ENCODE results near the gene RAB8B.

Gene RAB8B

DNA sequence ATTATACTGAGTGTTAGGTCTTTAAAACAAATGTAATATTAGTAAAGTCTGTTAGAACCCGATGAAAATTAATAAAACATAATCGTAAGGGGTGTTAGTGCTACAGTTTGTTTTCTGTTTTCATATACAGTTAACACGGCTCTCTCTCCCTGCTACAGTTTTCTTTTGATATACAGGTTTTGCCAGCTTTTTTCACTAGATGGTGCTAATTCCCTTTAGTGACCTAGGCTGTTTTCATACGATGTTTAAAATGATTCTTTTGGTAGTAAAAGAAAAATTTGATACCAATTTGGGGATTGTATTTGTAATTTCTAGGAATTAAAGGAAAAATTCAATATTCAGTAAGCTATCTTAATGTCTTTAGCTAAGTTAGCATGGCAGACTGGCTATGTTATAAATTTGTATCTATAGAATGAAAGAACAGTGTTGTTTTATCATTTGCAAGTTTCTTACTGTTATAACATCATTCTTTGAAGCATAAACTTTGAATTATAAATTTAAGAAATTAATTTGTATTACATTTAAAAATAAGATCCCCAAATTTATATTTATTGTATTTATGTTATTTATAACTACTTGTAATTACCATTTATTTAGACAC is 99.5 kb downstream of the RAB8B start:
- no peak overlapping the region for H3K9ac ChIP-seq (ENCODE audit: low read depth, low read length)
- no peaks in the 10 kb centered on the region for H3K9me3 ChIP-seq (ENCODE audit: control insufficient read depth, insufficient read depth, low read length)
- H3K4me1 ChIP-seq (ENCODE audit: control insufficient read depth, insufficient read depth, low read length): no peaks in the 10 kb centered on the region
- H3K36me3 ChIP-seq (ENCODE audit: control insufficient read depth, insufficient read depth, low read length): no peaks in the 10 kb centered on the region
- H3K4me3 ChIP-seq (ENCODE audit: low read depth, low read length): no peak overlapping the region
- no peaks in the 10 kb centered on the region for H3K27me3 ChIP-seq (ENCODE audit: control insufficient read depth, insufficient read depth, low read length)

DNA sequence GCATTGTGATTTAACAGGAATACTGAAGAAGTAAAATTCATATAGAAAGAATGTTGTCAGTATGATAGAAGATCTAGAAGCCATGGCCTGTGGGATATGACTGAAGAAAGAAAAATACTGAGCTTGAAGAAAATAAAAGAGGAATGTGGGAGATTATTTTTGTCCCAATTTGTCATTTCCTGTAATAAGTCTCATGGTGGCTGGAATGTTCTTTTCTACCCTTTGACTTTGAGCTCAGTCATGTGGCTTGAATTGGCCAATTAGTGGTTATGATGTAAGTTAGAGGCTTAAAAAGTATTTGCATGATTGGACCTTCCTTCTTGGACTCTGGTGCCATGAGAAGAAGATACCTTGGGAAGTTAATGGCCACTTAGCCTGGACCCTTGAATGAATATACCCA is 102.1 kb downstream of the RAB8B start:
- H3K4me3 ChIP-seq (ENCODE audit: low read depth, low read length): no peak overlapping the region
- H3K36me3 ChIP-seq (ENCODE audit: control insufficient read depth, insufficient read depth, low read length): no peaks in the 10 kb centered on the region
- no peak overlapping the region for H3K9ac ChIP-seq (ENCODE audit: low read depth, low read length)
- no peaks in the 10 kb centered on the region for H3K27me3 ChIP-seq (ENCODE audit: control insufficient read depth, insufficient read depth, low read length)
- no peaks in the 10 kb centered on the region for H3K4me1 ChIP-seq (ENCODE audit: control insufficient read depth, insufficient read depth, low read length)
- no peaks in the 10 kb centered on the region for H3K9me3 ChIP-seq (ENCODE audit: control insufficient read depth, insufficient read depth, low read length)

DNA sequence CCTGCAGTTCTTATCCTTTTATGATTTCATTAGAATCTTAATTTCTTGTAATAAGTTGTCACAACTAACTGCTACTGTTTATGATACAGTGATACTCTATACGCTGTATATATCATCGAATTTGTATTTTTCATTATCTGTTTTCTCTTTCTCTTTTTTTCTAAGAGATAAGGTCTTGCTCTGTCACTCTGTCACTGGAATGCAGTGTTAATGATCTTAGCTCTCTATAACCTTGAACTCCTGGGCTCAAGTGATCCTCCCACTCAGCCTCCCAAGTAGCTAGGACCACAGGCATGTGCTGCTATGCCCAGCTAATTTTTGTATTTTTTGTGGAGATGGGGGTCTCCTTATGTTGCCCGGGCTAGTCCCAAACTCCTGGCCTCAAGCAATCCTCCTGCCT is 102.8 kb downstream of the RAB8B start:
- Histone ChIP-seq H3K4me1 (ENCODE audit: control insufficient read depth, insufficient read depth, low read length) (no peaks in the 10 kb centered on the region), H3K36me3 (ENCODE audit: control insufficient read depth, insufficient read depth, low read length) (no peaks in the 10 kb centered on the region), H3K27me3 (ENCODE audit: control insufficient read depth, insufficient read depth, low read length) (no peaks in the 10 kb centered on the region), H3K9ac (ENCODE audit: low read depth, low read length) (no peak overlapping the region), H3K4me3 (ENCODE audit: low read depth, low read length) (no peak overlapping the region), H3K9me3 (ENCODE audit: control insufficient read depth, insufficient read depth, low read length) (no peaks in the 10 kb centered on the region)

DNA sequence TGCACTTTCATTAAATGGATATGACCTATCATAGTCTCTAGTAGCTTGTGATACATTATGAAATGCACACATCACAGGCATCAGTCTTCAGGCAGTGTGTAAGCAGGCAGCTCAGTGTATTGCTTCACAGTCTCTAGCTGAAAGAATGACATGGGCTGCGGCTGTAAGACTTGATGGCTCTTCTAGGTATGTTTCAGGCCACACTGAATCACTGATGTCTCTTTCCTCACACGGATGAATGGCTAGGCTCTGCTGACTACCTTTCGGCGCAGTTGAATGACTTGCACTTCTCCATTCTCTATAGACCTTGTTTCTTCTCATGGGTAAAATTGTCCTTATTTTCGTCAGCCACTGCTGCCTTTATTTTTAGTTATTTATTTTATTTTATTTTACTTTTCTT is 103.4 kb downstream of the RAB8B start:
- no peaks in the 10 kb centered on the region for H3K4me1 ChIP-seq (ENCODE audit: control insufficient read depth, insufficient read depth, low read length)
- H3K9ac ChIP-seq (ENCODE audit: low read depth, low read length): no peak overlapping the region
- H3K9me3 ChIP-seq (ENCODE audit: control insufficient read depth, insufficient read depth, low read length): no peaks in the 10 kb centered on the region
- H3K4me3 ChIP-seq (ENCODE audit: low read depth, low read length): no peak overlapping the region
- no peaks in the 10 kb centered on the region for H3K36me3 ChIP-seq (ENCODE audit: control insufficient read depth, insufficient read depth, low read length)
- H3K27me3 ChIP-seq (ENCODE audit: control insufficient read depth, insufficient read depth, low read length): no peaks in the 10 kb centered on the region

DNA sequence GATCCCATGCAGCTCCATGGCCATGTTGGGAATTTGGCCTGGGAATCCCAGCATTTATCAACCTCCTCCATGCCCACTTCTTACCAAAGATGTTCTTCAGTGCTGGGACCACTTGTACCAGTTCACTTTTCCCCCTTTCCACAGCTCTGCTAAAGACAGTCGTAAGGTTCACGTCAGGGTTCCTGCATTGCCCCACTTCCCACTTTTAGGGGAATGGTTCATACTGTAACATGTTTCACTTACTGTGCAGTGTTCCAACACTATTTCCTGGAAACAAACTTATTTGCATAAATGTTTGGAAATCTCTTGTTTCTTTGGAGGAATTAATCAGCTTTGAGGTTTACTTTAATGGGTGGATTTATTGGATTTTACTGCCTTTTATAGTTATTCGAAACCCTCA is 105.0 kb downstream of the RAB8B start:
- Histone ChIP-seq H3K4me1 (ENCODE audit: control insufficient read depth, insufficient read depth, low read length) (no peaks in the 10 kb centered on the region), H3K9me3 (ENCODE audit: control insufficient read depth, insufficient read depth, low read length) (no peaks in the 10 kb centered on the region), H3K27me3 (ENCODE audit: control insufficient read depth, insufficient read depth, low read length) (no peaks in the 10 kb centered on the region), H3K4me3 (ENCODE audit: low read depth, low read length) (no peak overlapping the region), H3K9ac (ENCODE audit: low read depth, low read length) (no peak overlapping the region), H3K36me3 (ENCODE audit: control insufficient read depth, insufficient read depth, low read length) (no peaks in the 10 kb centered on the region)

DNA sequence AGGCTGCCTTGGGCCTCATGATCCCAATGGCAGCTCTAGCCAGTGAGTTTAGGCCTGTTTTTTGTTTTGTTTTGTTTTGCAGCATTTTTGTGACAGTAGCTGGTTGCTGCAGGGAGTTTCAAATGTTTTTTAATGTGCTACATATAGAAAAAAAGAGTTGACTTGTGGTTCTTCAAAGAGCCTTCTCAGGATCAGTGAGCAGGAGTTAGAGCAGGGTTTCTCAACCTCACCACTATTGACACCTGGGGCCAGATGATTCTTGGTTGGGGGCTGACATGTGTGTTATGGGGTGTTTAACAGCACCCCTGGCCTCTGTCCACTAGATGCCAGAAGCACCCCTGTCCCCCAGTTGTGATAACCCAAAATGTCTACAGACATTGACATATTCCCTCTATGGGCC is 105.9 kb downstream of the RAB8B start:
- no peaks in the 10 kb centered on the region for H3K36me3 ChIP-seq (ENCODE audit: control insufficient read depth, insufficient read depth, low read length)
- no peaks in the 10 kb centered on the region for H3K27me3 ChIP-seq (ENCODE audit: control insufficient read depth, insufficient read depth, low read length)
- H3K4me1 ChIP-seq (ENCODE audit: control insufficient read depth, insufficient read depth, low read length): peaks cover 2% of the 10 kb centered on the region
- H3K9ac ChIP-seq (ENCODE audit: low read depth, low read length): no peak overlapping the region
- no peak overlapping the region for H3K4me3 ChIP-seq (ENCODE audit: low read depth, low read length)
- H3K9me3 ChIP-seq (ENCODE audit: control insufficient read depth, insufficient read depth, low read length): no peaks in the 10 kb centered on the region

DNA sequence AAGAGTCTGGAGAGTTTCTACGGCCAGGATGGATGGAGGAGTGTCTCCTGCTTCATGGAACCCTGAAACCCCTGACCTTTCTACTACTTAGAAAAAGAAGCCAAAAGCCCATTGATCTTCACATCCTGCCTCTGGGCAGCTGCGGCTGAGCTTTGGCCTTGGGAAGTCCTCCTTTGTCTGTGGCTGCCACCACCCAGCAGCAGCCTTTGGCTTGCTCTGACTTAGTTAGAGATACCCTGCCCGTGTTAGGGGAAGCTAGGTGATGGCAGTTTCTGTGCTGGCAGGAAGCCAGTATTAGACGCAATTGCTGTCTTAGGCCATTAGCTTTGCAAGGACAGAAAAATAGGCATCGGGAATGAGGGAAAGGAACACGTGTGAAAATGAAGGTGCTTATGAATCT is 106.8 kb downstream of the RAB8B start:
- no peaks in the 10 kb centered on the region for H3K27me3 ChIP-seq (ENCODE audit: control insufficient read depth, insufficient read depth, low read length)
- no peaks in the 10 kb centered on the region for H3K36me3 ChIP-seq (ENCODE audit: control insufficient read depth, insufficient read depth, low read length)
- H3K4me1 ChIP-seq (ENCODE audit: control insufficient read depth, insufficient read depth, low read length): peaks cover 2% of the 10 kb centered on the region
- no peak overlapping the region for H3K4me3 ChIP-seq (ENCODE audit: low read depth, low read length)
- H3K9me3 ChIP-seq (ENCODE audit: control insufficient read depth, insufficient read depth, low read length): no peaks in the 10 kb centered on the region
- no peak overlapping the region for H3K9ac ChIP-seq (ENCODE audit: low read depth, low read length)

DNA sequence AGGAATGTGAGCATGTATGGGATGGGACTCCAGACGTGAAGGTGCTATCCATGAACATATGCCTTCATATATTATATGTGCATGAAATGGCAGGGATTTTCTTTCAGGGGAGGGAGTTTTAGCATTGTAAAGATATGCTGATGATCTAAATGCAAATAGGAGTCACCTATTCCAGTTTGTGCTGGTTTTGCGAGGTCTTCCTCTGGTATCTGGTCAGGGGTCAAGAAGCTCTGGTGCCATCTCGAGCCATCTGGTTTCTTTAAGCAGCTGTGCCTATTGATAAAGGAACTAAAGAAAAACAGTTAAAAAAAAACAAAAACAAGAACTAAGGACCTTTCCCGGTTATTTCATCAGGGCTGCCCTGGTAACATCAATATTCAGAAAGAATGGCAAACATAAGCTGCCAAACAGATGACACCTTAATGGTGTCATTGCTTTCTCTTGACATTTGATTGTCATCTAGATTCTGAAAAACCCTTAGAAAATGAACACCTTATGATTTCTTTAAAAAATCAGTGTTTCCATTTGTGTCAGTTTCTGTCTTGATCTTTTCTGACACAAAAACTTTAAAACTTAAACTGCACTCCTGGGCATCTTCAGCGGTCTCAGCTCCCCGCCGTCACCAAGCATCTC is 110.7 kb downstream of the RAB8B start:
- H3K9ac ChIP-seq (ENCODE audit: low read depth, low read length): no peak overlapping the region
- no peaks in the 10 kb centered on the region for H3K9me3 ChIP-seq (ENCODE audit: control insufficient read depth, insufficient read depth, low read length)
- H3K27me3 ChIP-seq (ENCODE audit: control insufficient read depth, insufficient read depth, low read length): no peaks in the 10 kb centered on the region
- H3K4me1 ChIP-seq (ENCODE audit: control insufficient read depth, insufficient read depth, low read length): peaks cover 2% of the 10 kb centered on the region
- no peaks in the 10 kb centered on the region for H3K36me3 ChIP-seq (ENCODE audit: control insufficient read depth, insufficient read depth, low read length)
- H3K4me3 ChIP-seq (ENCODE audit: low read depth, low read length): no peak overlapping the region

DNA sequence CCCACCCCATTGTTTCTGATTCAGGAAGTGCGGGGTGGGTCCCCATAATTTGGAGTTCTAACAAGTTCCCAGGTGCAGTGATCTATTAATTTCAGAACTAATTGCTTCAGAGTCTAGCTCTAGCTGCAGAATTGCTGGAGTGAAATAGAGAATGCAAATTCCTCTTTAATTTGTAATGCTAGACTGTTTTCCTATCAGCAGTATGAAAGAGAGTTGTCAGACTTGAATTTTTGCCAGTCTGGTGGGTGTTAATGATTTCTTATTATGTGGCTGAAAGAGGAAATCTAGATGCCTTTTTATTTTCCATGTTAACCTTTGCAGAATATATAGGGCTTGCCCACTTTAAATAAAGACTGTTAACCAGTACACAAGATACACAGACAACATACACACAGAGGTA is 111.7 kb downstream of the RAB8B start:
- H3K27me3 ChIP-seq (ENCODE audit: control insufficient read depth, insufficient read depth, low read length): no peaks in the 10 kb centered on the region
- no peak overlapping the region for H3K9ac ChIP-seq (ENCODE audit: low read depth, low read length)
- peaks cover 2% of the 10 kb centered on the region for H3K4me1 ChIP-seq (ENCODE audit: control insufficient read depth, insufficient read depth, low read length)
- H3K9me3 ChIP-seq (ENCODE audit: control insufficient read depth, insufficient read depth, low read length): no peaks in the 10 kb centered on the region
- no peak overlapping the region for H3K4me3 ChIP-seq (ENCODE audit: low read depth, low read length)
- H3K36me3 ChIP-seq (ENCODE audit: control insufficient read depth, insufficient read depth, low read length): no peaks in the 10 kb centered on the region

DNA sequence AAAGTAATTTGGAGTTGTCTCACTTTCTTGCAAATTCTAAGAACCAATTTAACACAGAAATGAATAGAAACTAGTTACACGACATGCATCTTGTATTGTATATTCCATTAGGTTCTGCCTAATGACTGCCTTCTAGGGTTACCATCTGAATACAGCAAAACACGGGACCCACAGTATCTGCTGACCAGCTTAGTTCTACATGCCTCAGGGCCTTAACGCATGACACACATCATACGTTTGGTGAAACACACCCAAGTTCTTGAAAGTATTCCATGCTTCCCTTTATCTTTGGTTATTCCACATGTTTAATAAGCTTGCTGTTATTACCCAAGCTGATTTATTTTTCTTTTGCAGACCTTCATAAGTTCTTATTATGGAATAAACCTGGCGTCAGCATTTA is 115.9 kb downstream of the RAB8B start:
- no peaks in the 10 kb centered on the region for H3K36me3 ChIP-seq (ENCODE audit: control insufficient read depth, insufficient read depth, low read length)
- no peak overlapping the region for H3K9ac ChIP-seq (ENCODE audit: low read depth, low read length)
- no peak overlapping the region for H3K4me3 ChIP-seq (ENCODE audit: low read depth, low read length)
- no peaks in the 10 kb centered on the region for H3K4me1 ChIP-seq (ENCODE audit: control insufficient read depth, insufficient read depth, low read length)
- H3K27me3 ChIP-seq (ENCODE audit: control insufficient read depth, insufficient read depth, low read length): no peaks in the 10 kb centered on the region
- H3K9me3 ChIP-seq (ENCODE audit: control insufficient read depth, insufficient read depth, low read length): no peaks in the 10 kb centered on the region

DNA sequence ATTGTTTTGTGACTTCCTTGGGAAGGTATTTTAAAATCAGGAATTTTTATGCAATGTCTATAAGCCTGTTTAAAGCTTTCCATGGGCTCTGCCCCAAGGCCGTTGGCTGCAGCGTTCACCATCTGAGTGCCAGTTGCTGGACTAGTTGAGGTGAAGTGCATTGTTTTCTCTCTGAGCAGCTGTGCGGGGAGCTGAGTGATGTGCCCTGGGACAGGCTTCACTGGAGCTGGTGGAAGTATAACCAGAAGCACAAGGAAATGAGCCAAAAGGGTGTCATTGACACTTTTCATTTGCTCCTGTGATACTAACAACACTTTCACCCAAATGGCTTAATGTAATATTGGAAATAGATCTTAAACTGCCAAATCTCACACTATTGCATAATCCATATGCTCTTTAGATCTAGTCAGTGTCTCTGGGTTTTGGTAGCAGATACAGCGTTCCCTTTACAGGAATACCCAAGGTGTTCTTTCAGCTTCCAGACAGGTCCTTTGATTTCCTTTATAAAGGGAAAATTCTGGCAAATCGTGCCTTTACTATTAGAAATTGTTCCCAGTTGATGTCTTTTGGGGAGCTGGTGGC is 117.2 kb downstream of the RAB8B start:
- Histone ChIP-seq H3K27me3 (ENCODE audit: control insufficient read depth, insufficient read depth, low read length) (no peaks in the 10 kb centered on the region), H3K36me3 (ENCODE audit: control insufficient read depth, insufficient read depth, low read length) (no peaks in the 10 kb centered on the region), H3K4me1 (ENCODE audit: control insufficient read depth, insufficient read depth, low read length) (no peaks in the 10 kb centered on the region), H3K9me3 (ENCODE audit: control insufficient read depth, insufficient read depth, low read length) (no peaks in the 10 kb centered on the region), H3K4me3 (ENCODE audit: low read depth, low read length) (no peak overlapping the region), H3K9ac (ENCODE audit: low read depth, low read length) (no peak overlapping the region)

DNA sequence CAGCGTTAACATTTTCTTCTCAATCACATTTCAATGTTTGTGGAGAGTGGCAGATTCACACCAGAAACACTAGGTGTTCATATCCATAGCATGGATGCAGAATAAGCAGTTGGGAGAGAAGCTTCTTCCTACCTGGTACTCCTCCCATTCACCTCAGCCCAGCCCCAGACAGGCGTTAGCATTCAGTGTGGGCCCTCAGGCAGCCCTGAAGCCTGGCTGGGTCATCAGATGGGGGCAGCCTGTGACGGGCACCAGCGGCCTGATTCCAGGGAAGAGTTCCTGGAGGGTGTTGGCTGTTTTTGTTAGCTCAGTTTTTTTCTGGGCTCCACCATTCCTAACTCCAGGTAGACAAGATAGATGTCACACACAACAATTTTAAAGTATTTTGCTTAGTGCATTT is 119.1 kb downstream of the RAB8B start:
- Histone ChIP-seq H3K36me3 (ENCODE audit: control insufficient read depth, insufficient read depth, low read length) (no peaks in the 10 kb centered on the region), H3K4me3 (ENCODE audit: low read depth, low read length) (no peak overlapping the region), H3K4me1 (ENCODE audit: control insufficient read depth, insufficient read depth, low read length) (peaks cover 8% of the 10 kb centered on the region), H3K9ac (ENCODE audit: low read depth, low read length) (no peak overlapping the region), H3K27me3 (ENCODE audit: control insufficient read depth, insufficient read depth, low read length) (no peaks in the 10 kb centered on the region), H3K9me3 (ENCODE audit: control insufficient read depth, insufficient read depth, low read length) (no peaks in the 10 kb centered on the region)

All from iPS-15b (cell line).